Stomach (tissue), 4 donors: ENCODE measurements around the gene SF1.

Experiments used
- EP300 ChIP-seq: sonication (generic); formaldehyde crosslinking; IDR thresholded peaks from one replicate; pipeline ENCODE4 v1.6.1; 2017; ENCODE audit warnings: antibody characterized with exemption
- POLR2A ChIP-seq, 4 donors: fragments of 450-650 bp; IDR thresholded peaks; one replicate each; pipeline ENCODE4 v1.6.1; 2016; ENCODE audit warnings: antibody characterized with exemption in 4 of 4, control low read depth in 2 of 4, mild to moderate bottlenecking in 1 of 4, moderate library complexity in 1 of 4
- TF ChIP-seq, protein P1 (sequence below), 7 experiments: fragments of 450-650 bp in 4 of 7; fragments of 200-600 bp in 3 of 7; sonication (generic) in 3 of 7; IDR thresholded peaks; one replicate each; pipeline ENCODE4 v1.5.1; 2016 to 2019; ENCODE audit warnings: antibody characterized with exemption in 7 of 7, control low read depth in 2 of 7, mild to moderate bottlenecking in 1 of 7

GRCh38 chr11:64722141-64723065 lies 55.9 kb downstream of the SF1 start:
- TF ChIP-seq, protein P1, sequence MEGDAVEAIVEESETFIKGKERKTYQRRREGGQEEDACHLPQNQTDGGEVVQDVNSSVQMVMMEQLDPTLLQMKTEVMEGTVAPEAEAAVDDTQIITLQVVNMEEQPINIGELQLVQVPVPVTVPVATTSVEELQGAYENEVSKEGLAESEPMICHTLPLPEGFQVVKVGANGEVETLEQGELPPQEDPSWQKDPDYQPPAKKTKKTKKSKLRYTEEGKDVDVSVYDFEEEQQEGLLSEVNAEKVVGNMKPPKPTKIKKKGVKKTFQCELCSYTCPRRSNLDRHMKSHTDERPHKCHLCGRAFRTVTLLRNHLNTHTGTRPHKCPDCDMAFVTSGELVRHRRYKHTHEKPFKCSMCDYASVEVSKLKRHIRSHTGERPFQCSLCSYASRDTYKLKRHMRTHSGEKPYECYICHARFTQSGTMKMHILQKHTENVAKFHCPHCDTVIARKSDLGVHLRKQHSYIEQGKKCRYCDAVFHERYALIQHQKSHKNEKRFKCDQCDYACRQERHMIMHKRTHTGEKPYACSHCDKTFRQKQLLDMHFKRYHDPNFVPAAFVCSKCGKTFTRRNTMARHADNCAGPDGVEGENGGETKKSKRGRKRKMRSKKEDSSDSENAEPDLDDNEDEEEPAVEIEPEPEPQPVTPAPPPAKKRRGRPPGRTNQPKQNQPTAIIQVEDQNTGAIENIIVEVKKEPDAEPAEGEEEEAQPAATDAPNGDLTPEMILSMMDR (IDR thresholded peaks at IDR 0.05) = no peak
- TF ChIP-seq POLR2A (IDR thresholded peaks at IDR 0.05) = no peak
- no peak for TF ChIP-seq EP300
